Measurements from ENCODE around the gene KCNG2.

DNA sequence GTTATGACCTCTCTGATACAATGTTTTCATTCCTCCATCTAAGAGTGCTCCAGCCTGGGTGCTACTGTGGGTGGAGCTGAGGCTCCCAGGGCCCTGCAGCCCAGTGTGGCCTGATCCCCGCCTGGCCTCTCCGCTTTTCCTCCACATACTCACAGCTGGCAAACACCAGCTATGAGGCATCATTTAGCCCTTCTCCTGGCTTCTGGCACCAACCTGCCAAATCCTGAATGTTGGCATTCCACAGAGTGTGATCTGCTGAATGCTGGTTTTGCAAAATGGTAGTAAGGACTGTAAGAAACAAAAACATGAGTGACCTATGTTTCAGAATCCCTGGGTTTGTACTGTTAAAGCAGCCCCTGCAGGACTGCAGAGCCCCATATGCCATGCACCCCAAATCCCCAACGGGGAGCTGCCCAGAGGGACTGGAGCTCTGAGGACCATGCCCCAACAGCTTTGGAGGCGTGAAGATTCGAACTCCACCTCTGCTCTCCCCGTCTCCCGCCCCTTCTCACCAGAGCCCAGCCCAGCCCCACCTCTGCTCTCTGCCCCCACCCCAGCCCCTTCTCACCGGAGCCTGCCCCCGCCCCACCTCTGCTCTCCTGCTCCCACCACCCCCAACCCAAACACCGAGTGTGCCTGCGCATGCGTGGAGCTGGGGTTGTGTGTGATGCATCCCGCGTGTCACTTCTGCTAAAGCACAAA is 149.5 kb downstream of the KCNG2 start:
- TF ChIP-seq, protein P1, sequence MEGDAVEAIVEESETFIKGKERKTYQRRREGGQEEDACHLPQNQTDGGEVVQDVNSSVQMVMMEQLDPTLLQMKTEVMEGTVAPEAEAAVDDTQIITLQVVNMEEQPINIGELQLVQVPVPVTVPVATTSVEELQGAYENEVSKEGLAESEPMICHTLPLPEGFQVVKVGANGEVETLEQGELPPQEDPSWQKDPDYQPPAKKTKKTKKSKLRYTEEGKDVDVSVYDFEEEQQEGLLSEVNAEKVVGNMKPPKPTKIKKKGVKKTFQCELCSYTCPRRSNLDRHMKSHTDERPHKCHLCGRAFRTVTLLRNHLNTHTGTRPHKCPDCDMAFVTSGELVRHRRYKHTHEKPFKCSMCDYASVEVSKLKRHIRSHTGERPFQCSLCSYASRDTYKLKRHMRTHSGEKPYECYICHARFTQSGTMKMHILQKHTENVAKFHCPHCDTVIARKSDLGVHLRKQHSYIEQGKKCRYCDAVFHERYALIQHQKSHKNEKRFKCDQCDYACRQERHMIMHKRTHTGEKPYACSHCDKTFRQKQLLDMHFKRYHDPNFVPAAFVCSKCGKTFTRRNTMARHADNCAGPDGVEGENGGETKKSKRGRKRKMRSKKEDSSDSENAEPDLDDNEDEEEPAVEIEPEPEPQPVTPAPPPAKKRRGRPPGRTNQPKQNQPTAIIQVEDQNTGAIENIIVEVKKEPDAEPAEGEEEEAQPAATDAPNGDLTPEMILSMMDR (conservative IDR thresholded peaks at IDR 0.05; ENCODE audit: low read depth, low read length): no peak
- TF ChIP-seq RFX5 (IDR thresholded peaks at IDR 0.05; ENCODE audit: low read depth, low read length) (no peak), FOS (IDR thresholded peaks at IDR 0.05; ENCODE audit: low read depth, low read length) (no peak), RAD21 (IDR thresholded peaks at IDR 0.05; ENCODE audit: low read length) (no peak), CEBPB (IDR thresholded peaks at IDR 0.05; ENCODE audit: low read depth, low read length) (no peak)
- TF ChIP-seq, protein P2, sequence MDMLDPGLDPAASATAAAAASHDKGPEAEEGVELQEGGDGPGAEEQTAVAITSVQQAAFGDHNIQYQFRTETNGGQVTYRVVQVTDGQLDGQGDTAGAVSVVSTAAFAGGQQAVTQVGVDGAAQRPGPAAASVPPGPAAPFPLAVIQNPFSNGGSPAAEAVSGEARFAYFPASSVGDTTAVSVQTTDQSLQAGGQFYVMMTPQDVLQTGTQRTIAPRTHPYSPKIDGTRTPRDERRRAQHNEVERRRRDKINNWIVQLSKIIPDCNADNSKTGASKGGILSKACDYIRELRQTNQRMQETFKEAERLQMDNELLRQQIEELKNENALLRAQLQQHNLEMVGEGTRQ (IDR thresholded peaks at IDR 0.05; ENCODE audit: low read depth, low read length): no peak

Measured in IMR-90 (cell line).